Sigmoid colon (tissue), 7 donors: ENCODE data around the gene DSCAM. TPM values are rescaled to one million over a fixed set of nuclear protein-coding genes. Genes with fewer than 3 reads are reported as not detected.

ENCODE experiments used
- DNase-seq: peaks from one replicate; pipeline ENCODE4 v3.0.0-alpha.2; 2019
- H3K27ac ChIP-seq, 4 donors: fragments of 200-600 bp; sonication (generic); one replicate each; pipeline ENCODE4 v1.5.1; 2016 to 2019; ENCODE audit warnings: mild to moderate bottlenecking in 1 of 4
- H3K27me3 ChIP-seq, 3 donors: fragments of 200-600 bp; sonication (generic); one replicate each; pipeline ENCODE4 v1.5.1; 2019; ENCODE audit warnings: mild to moderate bottlenecking in 1 of 3
- H3K36me3 ChIP-seq, 4 donors: fragments of 200-600 bp; sonication (generic); one replicate each; pipeline ENCODE4 v1.5.1; 2016 to 2019
- H3K4me1 ChIP-seq, 4 donors: fragments of 200-600 bp; sonication (generic); one replicate each; pipeline ENCODE4 v1.5.1; 2017 to 2019
- H3K4me3 ChIP-seq, 4 donors: fragments of 200-600 bp; sonication (generic); one replicate each; pipeline ENCODE4 v1.5.1; 2017 to 2019; ENCODE audit warnings: mild to moderate bottlenecking in 2 of 4, moderate library complexity in 1 of 4
- H3K9me3 ChIP-seq, 4 donors: fragments of 200-600 bp in 3 of 4; sonication (generic) in 3 of 4; one replicate each; pipeline versions ENCODE4 v1.5.1 to v1.6.1; 2013 to 2019
- EP300 ChIP-seq, 4 donors: sonication (generic); formaldehyde crosslinking; IDR thresholded peaks; one replicate each; pipeline ENCODE4 v1.6.1; 2017; ENCODE audit warnings: antibody characterized with exemption in 4 of 4
- POLR2A ChIP-seq, 2 donors: fragments of 450-650 bp; IDR thresholded peaks; one replicate each; pipeline ENCODE4 v1.6.1; 2016; ENCODE audit warnings: antibody characterized with exemption in 2 of 2, mild to moderate bottlenecking in 2 of 2, moderate library complexity in 2 of 2
- POLR2AphosphoS5 ChIP-seq, 4 donors: sonication (generic); formaldehyde crosslinking; IDR thresholded peaks; one replicate each; pipeline ENCODE4 v1.6.1; 2017; ENCODE audit warnings: antibody characterized with exemption in 4 of 4
- WGBS, 2 donors: extraction: QIAGEN DNeasy Blood & Tissue Kit; methylation state at CpG; one replicate each; pipeline ENCODE4 v1.1.7; 2013; 5-methylcytosine and 5-hydroxymethylcytosine counted together
- intact Hi-C: fragments of 100-400 bp; cut with DNase I; formaldehyde crosslinking; loops from one replicate; pipeline ENCODE4 v1.15.1; 2023
- polyA plus RNA-seq, 3 donors: library from polyadenylated mRNA; stranded (reverse); fragments of 200-250 nt; gene quantifications; one replicate each; pipeline ENCODE4 v1.2.3, GENCODE V29; 2013
- total RNA-seq, 4 donors: library from RNA; depleted of rRNA; stranded (reverse); fragments of >200 nt; gene quantifications; one replicate each; pipeline ENCODE4 v1.1.0, GENCODE V29; 2016
- TF ChIP-seq, protein P1 (sequence below), 4 experiments: fragments of 450-650 bp in 3 of 4; fragments of 200-600 bp in 1 of 4; IDR thresholded peaks; one replicate each; pipeline ENCODE4 v1.5.1; 2016 to 2019; ENCODE audit warnings: antibody characterized with exemption in 4 of 4, mild to moderate bottlenecking in 3 of 4, moderate library complexity in 2 of 4
- donor health status: healthy with polysubstance abuse.
- donor health status: Bipolar disorder and iron deficiency.
- donor health status: healthy.

The DSCAM gene
- total and polyA plus RNA-seq, 7 donors, result 0.17 to 0.55 (median 0.33) TPM; not detected in 2

GRCh38 chr21:40634141-40634540 is 212.8 kb downstream of the DSCAM start:
- no peaks in the 10 kb centered on the region for H3K9me3 ChIP-seq
- H3K4me3 ChIP-seq, result no peak overlapping the region
- intact Hi-C loops, result no loop called here
- H3K27ac ChIP-seq, result no peak overlapping the region
- H3K27me3 ChIP-seq, result no peaks in the 10 kb centered on the region
- WGBS, 2 donors, result 90 to 92% methylated on average over 6 of the region's 6 CpGs
- H3K36me3 ChIP-seq, result no peaks in the 10 kb centered on the region
- TF ChIP-seq POLR2AphosphoS5 (IDR thresholded peaks at IDR 0.05) (no peak), POLR2A (IDR thresholded peaks at IDR 0.05) (no peak), EP300 (IDR thresholded peaks at IDR 0.05) (no peak)
- TF ChIP-seq, protein P1, sequence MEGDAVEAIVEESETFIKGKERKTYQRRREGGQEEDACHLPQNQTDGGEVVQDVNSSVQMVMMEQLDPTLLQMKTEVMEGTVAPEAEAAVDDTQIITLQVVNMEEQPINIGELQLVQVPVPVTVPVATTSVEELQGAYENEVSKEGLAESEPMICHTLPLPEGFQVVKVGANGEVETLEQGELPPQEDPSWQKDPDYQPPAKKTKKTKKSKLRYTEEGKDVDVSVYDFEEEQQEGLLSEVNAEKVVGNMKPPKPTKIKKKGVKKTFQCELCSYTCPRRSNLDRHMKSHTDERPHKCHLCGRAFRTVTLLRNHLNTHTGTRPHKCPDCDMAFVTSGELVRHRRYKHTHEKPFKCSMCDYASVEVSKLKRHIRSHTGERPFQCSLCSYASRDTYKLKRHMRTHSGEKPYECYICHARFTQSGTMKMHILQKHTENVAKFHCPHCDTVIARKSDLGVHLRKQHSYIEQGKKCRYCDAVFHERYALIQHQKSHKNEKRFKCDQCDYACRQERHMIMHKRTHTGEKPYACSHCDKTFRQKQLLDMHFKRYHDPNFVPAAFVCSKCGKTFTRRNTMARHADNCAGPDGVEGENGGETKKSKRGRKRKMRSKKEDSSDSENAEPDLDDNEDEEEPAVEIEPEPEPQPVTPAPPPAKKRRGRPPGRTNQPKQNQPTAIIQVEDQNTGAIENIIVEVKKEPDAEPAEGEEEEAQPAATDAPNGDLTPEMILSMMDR (IDR thresholded peaks at IDR 0.05), result no peak
- no peak for DNase-seq
- H3K4me1 ChIP-seq, result no peaks in the 10 kb centered on the region

DNA sequence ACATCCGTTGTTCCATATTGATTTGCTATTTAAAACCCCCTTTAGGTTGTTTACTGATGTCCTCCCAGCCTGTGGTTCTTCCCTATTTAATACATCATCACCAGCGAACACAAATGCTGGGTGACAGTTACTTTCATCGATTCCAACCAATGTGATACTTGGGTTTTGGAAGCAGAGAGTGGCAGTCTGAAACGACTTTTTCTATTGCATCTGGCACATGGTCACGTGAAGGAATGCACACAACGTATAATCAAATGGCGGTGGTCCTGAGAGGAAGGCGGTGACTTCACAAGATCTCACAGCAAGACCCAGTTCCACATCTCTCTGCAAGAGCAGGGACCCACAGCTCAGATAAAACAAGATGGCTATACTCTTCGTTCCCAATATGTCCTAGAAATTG is 213.9 kb downstream of the DSCAM start:
- no peak for DNase-seq
- Histone ChIP-seq H3K27ac (no peak overlapping the region), H3K4me3 (no peak overlapping the region), H3K27me3 (no peaks in the 10 kb centered on the region), H3K36me3 (no peaks in the 10 kb centered on the region), H3K4me1 (no peaks in the 10 kb centered on the region), H3K9me3 (no peaks in the 10 kb centered on the region)
- 81 to 90% methylated on average over 9 of the region's 9 CpGs for WGBS, 2 donors
- TF ChIP-seq POLR2A (IDR thresholded peaks at IDR 0.05), result no peak
- TF ChIP-seq, protein P1 (IDR thresholded peaks at IDR 0.05), result no peak
- TF ChIP-seq POLR2AphosphoS5 (IDR thresholded peaks at IDR 0.05), result no peak
- TF ChIP-seq EP300 (IDR thresholded peaks at IDR 0.05), result no peak
- intact Hi-C loops, result no loop called here

DNA sequence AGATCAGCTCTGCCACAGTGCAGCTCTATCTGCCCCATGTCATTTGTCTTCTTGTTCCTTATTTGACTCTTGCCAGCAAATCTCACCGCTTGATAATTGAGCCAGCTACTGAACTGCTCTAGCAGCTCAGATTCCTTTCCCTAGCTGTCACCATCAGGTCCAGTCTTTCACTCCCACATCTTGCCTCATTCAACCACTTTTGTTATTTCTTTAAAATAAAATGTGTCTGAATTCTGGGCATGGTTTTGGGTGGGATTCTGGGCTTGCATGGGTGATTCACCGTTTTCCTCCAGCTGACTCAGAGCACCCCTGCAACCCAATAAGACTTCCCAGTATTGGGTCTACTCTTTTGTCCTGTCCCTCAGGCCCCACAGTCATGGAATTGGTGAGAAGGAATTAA is 215.7 kb downstream of the DSCAM start:
- Histone ChIP-seq H3K36me3 (no peaks in the 10 kb centered on the region), H3K9me3 (no peaks in the 10 kb centered on the region), H3K27me3 (no peaks in the 10 kb centered on the region), H3K4me3 (no peak overlapping the region), H3K4me1 (no peaks in the 10 kb centered on the region), H3K27ac (no peak overlapping the region)
- WGBS, 2 donors, result 93 to 95% methylated on average over 2 of the region's 2 CpGs
- intact Hi-C loops, result no loop called here
- TF ChIP-seq POLR2AphosphoS5 (IDR thresholded peaks at IDR 0.05) (no peak), POLR2A (IDR thresholded peaks at IDR 0.05) (no peak), EP300 (IDR thresholded peaks at IDR 0.05) (no peak)
- TF ChIP-seq, protein P1 (IDR thresholded peaks at IDR 0.05), result no peak
- no peak for DNase-seq

DNA sequence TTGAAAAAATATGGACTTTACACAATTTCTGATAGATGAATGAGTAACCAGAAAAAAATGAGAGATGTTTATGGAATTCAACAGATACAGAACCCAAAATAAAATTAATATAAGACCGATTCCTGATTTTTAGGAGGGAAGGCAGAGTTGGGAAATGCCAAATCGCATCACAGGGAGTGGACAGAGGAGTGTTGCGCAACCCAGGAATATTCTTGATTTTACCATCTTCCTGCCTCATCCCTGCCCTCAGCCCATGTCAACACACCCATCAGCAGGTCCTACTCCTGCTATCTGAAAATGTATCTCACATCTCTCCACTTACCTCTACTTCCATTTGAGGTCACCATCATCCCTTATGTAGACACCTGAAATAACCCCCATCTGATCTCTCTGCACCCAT is 221.0 kb downstream of the DSCAM start:
- Histone ChIP-seq H3K9me3 (no peaks in the 10 kb centered on the region), H3K27ac (no peak overlapping the region), H3K36me3 (no peaks in the 10 kb centered on the region), H3K4me3 (no peak overlapping the region), H3K27me3 (no peaks in the 10 kb centered on the region), H3K4me1 (peaks cover 0 to under 1% (median 0%) of the 10 kb centered on the region in 4 donors)
- TF ChIP-seq EP300 (IDR thresholded peaks at IDR 0.05), result no peak
- no peak for TF ChIP-seq POLR2A (IDR thresholded peaks at IDR 0.05)
- TF ChIP-seq, protein P1 (IDR thresholded peaks at IDR 0.05), result no peak
- TF ChIP-seq POLR2AphosphoS5 (IDR thresholded peaks at IDR 0.05), result no peak
- intact Hi-C loops, result no loop called here
- WGBS, 2 donors, result 87 to 96% methylated on average over 3 of the region's 3 CpGs
- no peak for DNase-seq

DNA sequence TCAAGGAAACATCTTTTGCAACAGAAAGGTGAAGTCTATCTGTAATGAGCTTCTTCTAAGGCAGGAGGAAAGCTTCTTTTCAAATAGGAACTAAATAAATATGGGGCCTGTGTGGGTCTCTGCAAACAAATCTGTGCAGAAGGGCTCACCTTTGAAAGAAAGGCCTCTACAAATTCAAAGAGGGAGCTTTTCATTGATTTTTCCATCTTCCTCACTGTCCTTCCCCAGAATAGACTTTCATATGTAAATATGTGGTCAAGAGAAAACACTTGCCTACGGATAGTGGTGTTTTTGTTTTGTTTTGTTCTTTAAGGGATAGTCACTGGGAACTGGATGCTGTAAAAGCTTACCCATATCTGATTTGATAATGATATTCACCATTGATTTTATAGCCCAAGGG is 223.4 kb downstream of the DSCAM start:
- intact Hi-C loops, result no loop called here
- WGBS, 2 donors, result 46 to 54% methylated on average over 1 of the region's 1 CpG
- Histone ChIP-seq H3K36me3 (no peaks in the 10 kb centered on the region), H3K27me3 (no peaks in the 10 kb centered on the region), H3K4me3 (no peak overlapping the region), H3K4me1 (peaks cover 0 to 7% (median 0%) of the 10 kb centered on the region in 4 donors), H3K9me3 (no peaks in the 10 kb centered on the region), H3K27ac (no peak overlapping the region)
- TF ChIP-seq POLR2A (IDR thresholded peaks at IDR 0.05), result no peak
- TF ChIP-seq, protein P1 (IDR thresholded peaks at IDR 0.05), result no peak
- no peak for TF ChIP-seq POLR2AphosphoS5 (IDR thresholded peaks at IDR 0.05)
- TF ChIP-seq EP300 (IDR thresholded peaks at IDR 0.05), result no peak
- no peak for DNase-seq
